Measurements from ENCODE around the gene HOXB1.

Gene HOXB1

DNA sequence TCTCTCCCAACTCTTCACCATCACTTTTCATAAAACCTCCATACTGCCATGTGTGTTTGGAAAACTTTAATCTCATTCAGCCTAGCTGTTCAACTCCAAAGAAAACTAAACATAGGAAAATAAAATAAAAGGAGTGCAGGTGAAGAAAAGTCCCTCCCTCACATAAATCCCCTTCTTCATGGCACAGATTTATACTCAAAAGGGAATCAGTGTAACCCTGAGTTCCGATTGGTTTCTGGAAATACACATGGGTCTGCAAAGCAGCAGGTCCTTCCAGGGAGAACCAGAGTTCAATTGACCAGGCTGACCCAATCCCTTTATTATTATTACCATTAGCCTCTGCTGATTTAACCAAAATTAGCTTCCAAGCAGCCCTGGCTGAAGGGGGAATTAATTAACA lies 23.0 kb upstream of the HOXB1 start:
- DNase-seq = no peak

- no peak for DNase-seq
Measured at GRCh38 chr17:48553190-48553547, 22.4 kb upstream of the HOXB1 start.

DNA sequence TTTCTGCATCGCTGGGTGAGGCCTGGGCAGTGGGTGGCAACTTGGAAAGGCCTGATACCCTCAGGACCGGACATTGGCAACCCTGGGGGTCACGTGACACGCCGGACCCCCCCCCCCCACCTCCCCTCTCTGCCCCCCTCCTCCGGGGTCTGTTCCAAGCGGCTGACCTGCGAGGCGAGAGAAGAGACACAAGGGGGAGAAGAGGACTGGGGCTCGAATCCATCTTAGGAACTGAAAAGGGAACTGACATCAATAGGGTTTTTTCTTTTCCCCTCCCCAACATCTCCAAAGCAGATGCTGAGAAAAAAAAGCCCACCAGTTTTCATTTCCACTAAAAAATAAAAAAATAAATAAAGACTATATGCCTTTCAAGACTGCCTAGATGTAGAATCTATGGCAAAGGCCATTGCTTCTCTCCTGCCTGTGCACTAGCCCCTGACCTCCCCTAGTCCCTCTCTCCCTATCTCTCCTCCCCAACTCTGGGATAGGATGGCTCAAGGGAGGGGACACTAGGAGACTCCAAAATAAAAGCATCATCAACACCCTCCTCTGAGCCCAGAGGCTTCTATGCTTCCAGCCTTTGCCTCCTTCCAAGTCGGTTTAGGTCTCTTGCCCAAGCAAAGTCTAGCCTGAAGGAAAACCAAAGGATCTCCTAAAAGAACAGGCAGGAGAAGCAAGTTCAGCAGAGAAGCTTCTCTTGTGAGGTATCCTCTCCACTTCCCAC lies 21.8 kb upstream of the HOXB1 start:
- DNase-seq = no peak

GRCh38 chr17:48551596-48552465 lies 21.0 kb upstream of the HOXB1 start:
- no peak for DNase-seq

DNA sequence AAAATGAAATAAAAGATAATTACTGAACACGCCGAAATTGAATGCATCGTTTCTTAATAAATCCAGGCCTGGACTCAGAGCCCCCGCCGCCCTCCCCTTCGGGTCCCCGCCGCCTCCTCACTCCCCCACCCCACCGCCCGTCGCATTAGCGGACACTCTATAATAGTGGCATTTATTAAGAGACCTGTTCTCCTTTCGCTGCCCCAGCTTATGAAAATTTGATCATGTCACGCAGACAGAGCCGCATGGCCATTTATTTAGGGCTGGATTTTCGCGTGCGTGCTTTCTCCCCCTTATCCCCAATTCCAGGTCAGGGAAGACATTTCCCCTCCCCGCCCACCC lies 20.4 kb upstream of the HOXB1 start:
- DNase-seq = no peak

DNA sequence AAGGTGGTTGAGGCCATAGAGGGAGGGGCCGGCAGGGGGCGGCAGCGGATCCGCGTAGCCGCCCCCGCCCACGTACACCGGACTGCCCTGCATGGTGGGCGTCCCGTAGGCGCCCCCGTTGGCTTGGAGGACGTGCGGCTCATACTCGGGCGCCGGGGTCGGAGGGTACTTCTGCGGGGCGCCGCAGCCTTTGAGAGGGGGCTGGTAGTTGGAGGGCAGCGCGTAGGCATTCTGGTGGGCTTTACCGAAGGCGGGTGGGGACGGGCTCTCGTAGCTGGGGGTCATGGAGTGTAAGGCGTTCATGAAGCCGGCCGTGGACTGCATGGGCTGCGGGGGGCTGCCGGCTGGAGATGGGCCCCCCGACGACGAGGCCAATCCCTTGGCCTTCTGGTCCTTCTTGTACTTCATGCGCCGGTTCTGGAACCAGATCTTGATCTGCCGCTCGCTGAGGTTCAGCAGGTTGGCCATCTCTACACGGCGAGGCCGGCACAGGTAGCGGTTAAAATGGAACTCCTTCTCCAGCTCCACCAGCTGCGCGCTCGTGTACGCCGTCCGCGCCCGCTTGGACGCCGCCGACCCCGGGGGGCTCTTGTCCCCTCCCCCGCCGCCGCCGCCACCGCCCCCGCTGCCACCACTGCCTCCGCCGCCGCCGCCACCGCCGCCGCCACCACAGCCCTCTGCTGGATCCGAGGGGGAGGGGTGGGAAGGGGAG lies 19.8 kb upstream of the HOXB1 start:
- DNase-seq = no peak

DNA sequence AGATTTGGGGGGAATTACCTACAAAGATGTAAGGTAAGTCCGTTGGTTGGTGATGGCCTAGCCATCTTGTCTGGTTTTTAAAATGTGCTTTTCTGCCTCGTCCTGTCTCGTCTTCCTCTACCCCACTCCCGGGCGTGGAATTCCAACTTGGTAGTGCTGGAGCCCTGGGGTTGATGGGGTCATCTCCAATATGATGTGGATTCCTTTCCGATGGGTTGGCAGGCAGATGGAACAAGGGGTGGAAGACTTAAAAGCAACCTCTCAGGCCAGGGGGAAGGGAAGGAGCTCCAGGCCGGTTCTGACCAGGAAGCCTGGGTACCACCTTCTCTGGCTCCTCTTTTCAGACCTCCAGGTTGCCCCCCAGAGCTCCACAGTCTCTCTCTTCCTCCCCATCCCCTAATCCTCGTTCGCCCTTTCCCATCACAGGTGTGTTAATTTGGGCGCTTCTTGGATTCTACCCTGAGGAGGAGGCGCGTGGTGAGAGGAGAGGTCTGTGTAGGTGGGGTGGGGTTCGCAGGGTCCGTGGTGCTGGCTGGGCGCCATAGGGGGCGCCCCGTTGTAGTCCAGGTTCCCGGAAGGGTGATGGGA lies 19.2 kb upstream of the HOXB1 start:
- DNase-seq = no peak

DNA sequence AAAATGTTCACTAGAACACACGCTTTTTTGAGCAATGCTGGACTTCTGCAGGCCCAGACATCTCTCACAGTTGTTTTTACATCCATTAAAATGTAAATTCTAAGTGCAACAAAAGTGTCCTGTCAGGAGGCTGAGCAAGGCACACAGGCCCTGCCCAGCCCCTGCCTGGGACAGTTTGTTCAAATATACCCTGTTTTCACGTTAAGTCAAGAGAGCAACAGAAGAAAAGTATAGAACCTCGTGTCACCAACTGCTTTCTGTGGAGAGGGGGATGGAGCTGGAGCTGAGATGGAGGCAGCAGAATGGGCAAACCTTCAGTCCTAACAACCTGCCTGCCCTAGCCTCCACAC lies 18.4 kb upstream of the HOXB1 start:
- DNase-seq = no peak

DNA sequence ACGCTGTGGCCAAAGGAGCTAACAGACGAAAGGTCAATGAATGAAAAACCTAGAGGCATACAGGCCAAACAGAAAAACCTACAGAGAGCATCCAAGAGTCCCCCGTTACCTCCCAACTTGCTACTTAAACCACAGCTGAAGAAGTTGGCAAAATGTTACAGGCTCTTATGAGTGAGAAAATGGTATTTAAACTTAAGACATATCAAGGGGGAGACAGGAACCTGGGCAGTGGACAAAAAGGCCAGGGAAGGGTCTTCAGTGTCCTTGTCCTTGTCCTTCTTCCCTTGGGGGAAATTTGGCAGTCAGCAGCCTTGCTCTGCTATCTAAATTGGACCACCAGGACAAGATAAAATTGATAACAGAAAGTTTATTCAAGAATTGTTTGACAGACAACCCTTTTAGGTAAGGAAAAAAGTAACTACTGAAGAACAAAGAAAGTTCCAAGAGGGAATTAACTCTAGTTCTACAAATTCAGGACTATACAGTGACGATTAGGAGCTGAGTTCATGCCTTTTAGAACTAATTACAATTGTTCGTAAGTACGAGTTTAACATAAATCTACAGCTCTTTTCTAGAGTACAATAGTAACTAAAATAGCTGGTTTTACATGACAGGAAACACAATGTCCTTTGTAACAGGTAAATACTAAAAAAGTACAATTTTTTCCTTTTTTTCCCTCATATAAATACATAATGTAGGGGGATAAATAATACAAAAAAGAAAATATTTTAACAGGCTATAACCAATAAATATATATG lies 17.9 kb upstream of the HOXB1 start:
- DNase-seq = no peak

- no peak for DNase-seq
Measured at GRCh38 chr17:48547808-48548522, 17.2 kb upstream of the HOXB1 start.

DNA sequence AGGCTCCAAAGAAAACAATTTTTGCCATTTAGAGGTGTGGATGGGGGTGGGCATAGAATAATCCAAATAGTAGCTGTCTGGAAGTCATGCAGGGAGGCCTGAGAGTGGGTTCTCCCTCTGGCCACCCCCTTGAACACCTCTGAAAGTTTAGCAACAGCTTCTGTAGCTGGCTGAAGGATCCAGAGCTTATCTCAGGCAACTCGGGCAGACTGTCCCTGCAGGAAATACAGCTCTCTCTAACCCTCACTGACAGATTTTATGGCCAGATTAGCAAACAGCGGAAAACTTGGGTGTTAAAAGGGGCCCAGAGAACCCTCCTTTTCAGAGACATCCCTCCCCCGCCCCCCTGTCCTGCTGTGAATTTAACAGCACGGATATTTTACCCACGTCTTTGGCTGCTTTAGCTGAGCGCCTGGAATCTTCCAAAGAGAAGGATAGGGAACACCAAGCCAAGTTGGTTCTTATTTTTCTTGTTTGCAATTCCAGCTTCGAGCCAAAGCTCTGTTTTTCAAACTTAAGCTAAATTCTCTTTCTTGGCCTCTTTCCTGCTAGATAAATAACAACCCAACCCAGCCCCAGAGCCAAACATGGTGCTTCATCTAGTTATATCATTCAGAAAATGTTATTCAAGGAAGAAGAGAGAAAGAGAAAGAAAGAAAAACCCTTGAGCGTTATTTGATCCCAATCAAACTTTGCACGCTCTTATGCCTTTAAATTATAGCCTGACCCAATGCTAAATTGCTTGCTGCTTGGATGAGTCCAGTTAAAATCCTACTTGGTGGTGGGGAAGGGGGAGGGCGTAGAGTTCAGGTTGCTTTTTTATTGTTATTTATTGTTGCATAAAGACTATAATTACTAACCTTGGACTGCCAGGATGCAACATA lies 16.4 kb upstream of the HOXB1 start:
- DNase-seq = no peak

DNA sequence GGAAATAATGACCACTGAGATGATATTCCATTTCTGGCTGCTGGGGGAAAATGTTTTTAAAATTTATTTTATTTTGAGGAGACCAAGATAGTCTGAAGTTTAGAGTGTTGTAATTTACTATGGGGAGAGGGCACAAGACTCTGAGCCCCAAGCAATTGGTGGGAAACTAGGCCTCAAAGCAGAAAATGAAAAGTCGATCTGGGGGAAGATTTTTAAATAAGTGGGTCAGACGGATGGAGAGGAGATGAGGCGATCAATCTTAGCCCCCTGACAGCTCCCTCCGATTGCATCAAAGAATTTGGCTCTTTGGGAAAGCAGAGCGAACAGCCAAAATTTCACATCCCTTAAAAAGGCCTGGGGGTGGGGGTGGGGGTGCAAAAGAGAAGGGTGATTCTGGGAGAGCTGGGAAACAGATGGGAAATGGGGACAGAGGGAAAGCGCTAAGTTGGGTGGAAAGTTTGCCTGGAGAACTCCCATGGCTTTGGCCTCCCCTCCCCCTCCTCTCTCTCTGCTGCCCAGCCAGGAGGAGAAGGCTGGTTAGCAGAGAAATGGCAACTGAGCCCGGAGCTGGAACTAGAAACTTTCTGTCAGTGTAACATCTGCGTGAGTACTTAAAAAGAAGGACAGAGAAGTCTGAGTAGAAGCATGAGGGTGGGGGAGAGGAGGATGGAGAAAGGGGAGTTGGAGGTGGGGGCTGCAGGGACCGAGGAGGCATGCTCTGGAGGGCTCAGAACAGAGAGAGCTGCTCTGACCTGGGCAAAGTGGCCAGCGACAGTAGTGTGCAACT lies 15.5 kb upstream of the HOXB1 start:
- DNase-seq = no peak

DNA sequence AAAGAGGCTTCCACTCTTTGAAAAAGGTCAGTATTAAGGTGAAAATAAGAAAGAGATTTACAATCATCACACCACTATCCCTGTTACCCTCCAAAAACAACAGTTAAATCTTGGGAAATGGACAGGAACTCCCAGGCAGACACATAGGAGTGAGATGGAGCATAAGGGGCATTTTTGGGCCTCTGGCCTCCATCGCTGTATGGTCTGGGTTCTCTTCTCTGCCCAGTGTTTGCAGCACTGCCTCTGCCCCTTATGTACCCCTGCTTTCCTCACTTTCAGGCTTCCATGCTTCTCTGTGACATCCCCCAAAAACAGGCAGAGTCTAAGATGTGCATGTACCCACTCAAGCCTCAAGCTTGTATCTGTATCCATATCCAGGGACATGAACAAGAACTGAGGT lies 14.7 kb upstream of the HOXB1 start:
- no peak for DNase-seq

DNA sequence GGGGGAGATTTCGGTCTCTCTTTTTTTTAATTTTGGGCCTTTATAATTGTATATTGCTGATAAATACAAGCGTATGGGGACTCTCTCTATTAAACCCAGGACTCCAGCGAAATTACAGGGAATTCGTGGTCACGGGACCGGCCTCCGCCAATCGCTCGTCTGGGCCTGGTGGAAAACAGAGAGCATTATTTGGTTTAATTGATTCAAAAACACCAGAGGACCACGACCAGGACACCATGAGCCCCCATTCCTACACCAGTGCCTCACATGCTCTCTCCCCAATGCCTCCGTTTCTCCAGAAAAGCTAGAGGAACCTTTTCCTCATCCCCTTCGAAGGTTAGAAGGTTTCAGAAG lies 14.2 kb upstream of the HOXB1 start, which contains the start of gene HOXB2:
Gene HOXB2, minus strand, starts transcription at position 88 of the 354 bp plus-strand sequence. CDS start 198 bp downstream, outside the sequence.
- DNase-seq = no peak

DNA sequence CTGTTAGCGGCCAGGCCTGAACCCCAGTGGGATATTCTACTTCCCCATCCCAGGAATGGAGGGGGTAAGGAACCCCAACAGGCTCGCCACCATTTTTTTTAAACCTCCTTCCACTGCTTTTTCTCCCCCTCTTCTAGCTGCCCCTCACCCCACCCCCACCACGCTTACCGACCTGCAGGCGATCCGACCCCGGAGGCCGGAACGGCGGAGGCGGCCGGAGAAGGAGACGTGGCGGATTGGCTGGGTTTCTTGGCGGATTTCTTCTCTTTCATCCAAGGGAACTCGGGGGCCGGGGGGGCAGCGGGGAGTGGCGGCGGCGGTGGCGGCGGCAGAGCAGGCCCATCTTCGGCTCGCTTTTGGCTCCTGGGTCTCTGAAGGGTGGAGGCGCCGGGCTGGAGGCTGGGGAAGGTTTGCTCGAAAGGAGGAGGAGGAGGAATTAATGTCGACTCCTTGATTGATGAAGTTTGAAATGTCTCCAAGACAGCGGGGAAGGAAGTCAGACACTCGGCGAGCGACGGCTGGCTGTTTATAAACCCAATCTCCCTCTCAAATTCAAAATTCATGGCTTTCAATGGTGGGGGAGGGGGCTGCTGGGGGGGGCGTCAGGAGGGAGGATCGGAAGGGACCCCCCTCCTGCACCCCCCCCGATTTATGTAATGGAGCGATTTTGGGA lies 13.7 kb upstream of the HOXB1 start:
- DNase-seq = no peak

GRCh38 chr17:48543854-48544348 lies 13.1 kb upstream of the HOXB1 start:
- no peak for DNase-seq

GRCh38 chr17:48543107-48543853 lies 12.5 kb upstream of the HOXB1 start:
- DNase-seq = no peak

GRCh38 chr17:48542698-48543106 lies 11.9 kb upstream of the HOXB1 start:
- no peak for DNase-seq

All from hippocampal formation (tissue), 2 donors.